Muscle layer of duodenum (tissue), 2 donors: ENCODE data around the gene ZNF30.

Source experiments
- H3K27ac ChIP-seq: one replicate; pipeline ENCODE4 v1.7.0; 2013; ENCODE audit warnings: mild to moderate bottlenecking, low read length
- H3K27me3 ChIP-seq: one replicate; pipeline ENCODE4 v1.7.0; 2013; ENCODE audit warnings: low read depth, mild to moderate bottlenecking, control low read depth, low read length
- H3K36me3 ChIP-seq, 2 donors: one replicate each; pipeline ENCODE4 v1.7.0; 2013; ENCODE audit warnings: low read length in 2 of 2, control low read depth in 1 of 2, mild to moderate bottlenecking in 1 of 2; ENCODE audit not compliant: insufficient read depth in 2 of 2, control insufficient read depth in 1 of 2
- H3K4me1 ChIP-seq, 2 donors: one replicate each; pipeline ENCODE4 v1.7.0; 2013; ENCODE audit warnings: low read length in 2 of 2, mild to moderate bottlenecking in 2 of 2, control low read depth in 1 of 2, moderate library complexity in 1 of 2; ENCODE audit not compliant: insufficient read depth in 2 of 2, control insufficient read depth in 1 of 2
- H3K4me3 ChIP-seq, 2 donors: one replicate each; pipeline ENCODE4 v1.7.0; 2013; ENCODE audit warnings: low read length in 2 of 2, low read depth in 1 of 2, mild to moderate bottlenecking in 1 of 2
- H3K9me3 ChIP-seq, 2 donors: one replicate each; pipeline ENCODE4 v1.7.0; 2013; ENCODE audit warnings: low read length in 2 of 2, control low read depth in 1 of 2, mild to moderate bottlenecking in 1 of 2; ENCODE audit not compliant: control insufficient read depth in 1 of 2
- donor health status: healthy.

Gene ZNF30

GRCh38 chr19:34972163-34972705 lies 45.5 kb downstream of the ZNF30 start:
- Histone ChIP-seq H3K27me3 (no peaks in the 10 kb centered on the region), H3K4me1 (peaks cover 0 to 4% of the 10 kb centered on the region in 2 donors), H3K36me3 (no peaks in the 10 kb centered on the region), H3K4me3 (no peak overlapping the region), H3K27ac (no peak overlapping the region), H3K9me3 (peaks cover 0 to 2% of the 10 kb centered on the region in 2 donors)

- no peaks in the 10 kb centered on the region for H3K36me3 ChIP-seq
- H3K4me3 ChIP-seq, result no peak overlapping the region
- H3K4me1 ChIP-seq, result peaks cover 0 to 4% of the 10 kb centered on the region in 2 donors
- H3K9me3 ChIP-seq, result peaks cover 0 to 2% of the 10 kb centered on the region in 2 donors
- no peak overlapping the region for H3K27ac ChIP-seq
- H3K27me3 ChIP-seq, result no peaks in the 10 kb centered on the region
These were observed 47.9 kb downstream of the ZNF30 start for GRCh38 chr19:34974646-34975045.

DNA sequence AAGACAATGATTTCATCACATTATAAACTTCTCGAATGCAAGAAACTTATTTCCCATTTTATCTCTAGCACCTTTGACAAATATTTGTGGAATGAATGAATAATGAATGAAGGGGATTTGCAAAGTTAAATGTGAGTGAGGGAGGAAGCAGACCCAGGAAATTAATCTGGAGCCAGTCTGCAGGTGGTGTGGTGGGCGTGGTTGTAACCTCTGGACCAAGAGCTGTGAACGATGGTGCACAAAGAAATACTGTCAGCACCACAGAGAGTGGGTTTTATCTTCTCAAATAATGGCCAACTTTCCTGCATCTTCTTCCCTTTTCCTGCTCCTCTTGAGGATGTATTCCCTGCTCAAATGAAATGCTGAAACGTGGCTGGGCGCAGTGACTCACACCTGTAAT lies 48.4 kb downstream of the ZNF30 start:
- Histone ChIP-seq H3K27me3 (no peaks in the 10 kb centered on the region), H3K4me1 (peaks cover 0 to 4% of the 10 kb centered on the region in 2 donors), H3K9me3 (peaks cover 0 to 2% of the 10 kb centered on the region in 2 donors), H3K4me3 (no peak overlapping the region), H3K36me3 (no peaks in the 10 kb centered on the region), H3K27ac (no peak overlapping the region)

DNA sequence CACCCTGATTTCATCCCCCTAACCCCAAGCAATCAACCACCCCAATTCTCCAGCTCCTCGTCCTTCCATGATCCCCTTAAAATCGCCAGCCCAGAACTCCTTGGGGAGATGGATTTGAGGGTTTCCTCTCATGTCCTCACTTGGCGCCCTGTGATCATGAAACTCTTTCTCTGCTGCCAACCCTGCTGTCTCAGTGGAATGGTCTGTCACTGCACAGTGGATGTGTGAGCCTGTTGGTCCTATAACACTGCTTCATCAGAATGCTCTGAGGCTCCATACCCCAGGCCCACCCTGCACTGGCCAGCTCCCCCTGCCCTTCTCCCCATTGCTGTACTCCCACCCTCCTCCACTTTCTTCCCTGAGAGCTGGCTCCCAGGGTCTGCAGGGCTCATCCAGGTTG lies 49.9 kb downstream of the ZNF30 start:
- no peaks in the 10 kb centered on the region for H3K36me3 ChIP-seq
- no peak overlapping the region for H3K27ac ChIP-seq
- no peaks in the 10 kb centered on the region for H3K27me3 ChIP-seq
- H3K9me3 ChIP-seq, result peaks cover 0 to 2% of the 10 kb centered on the region in 2 donors
- peaks cover 0 to 4% of the 10 kb centered on the region in 2 donors for H3K4me1 ChIP-seq
- H3K4me3 ChIP-seq, result no peak overlapping the region

DNA sequence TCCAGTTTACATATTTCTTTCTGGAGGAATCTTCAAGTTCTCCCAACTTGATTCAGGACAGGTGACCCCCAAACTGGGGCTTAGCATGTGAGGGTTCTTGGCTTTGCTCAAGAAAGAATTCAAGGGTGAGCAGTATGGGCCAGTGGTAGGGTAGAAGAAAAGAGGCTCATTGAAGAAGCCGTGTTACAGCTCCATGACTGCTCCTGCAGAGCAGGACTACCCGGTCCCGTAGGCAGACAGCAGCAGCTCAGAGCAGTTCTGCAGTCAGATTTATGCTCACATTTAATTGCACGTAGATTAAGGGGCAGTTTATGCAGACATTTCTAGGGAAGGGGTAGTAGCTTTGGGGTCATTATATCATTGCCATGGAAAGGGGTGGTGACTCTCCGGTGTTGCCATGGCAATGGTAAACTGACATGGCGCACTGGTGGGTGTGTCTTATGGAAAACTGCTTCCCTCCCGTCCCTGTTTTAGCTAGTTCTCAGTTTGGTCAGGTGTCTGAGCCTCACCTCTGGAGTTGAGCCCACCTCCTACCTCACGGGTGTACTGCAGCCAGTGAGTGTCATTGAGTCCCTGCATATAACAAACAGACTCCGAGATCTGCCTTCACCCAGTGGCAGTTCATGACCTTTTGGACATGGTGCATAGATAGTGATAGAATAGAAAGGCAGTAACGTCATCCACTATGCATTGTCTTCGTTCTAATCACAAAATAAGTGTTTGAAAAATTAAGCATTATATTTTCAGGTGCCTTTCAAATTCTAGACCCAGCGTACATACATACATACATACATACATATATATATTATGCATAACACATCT lies 53.3 kb downstream of the ZNF30 start:
- H3K4me3 ChIP-seq, result no peak overlapping the region
- H3K27ac ChIP-seq, result no peak overlapping the region
- H3K27me3 ChIP-seq, result no peaks in the 10 kb centered on the region
- peaks cover 0 to 2% of the 10 kb centered on the region in 2 donors for H3K9me3 ChIP-seq
- H3K36me3 ChIP-seq, result no peaks in the 10 kb centered on the region
- no peaks in the 10 kb centered on the region for H3K4me1 ChIP-seq

GRCh38 chr19:34982275-34982674 lies 55.6 kb downstream of the ZNF30 start:
- H3K27me3 ChIP-seq, result no peaks in the 10 kb centered on the region
- H3K4me3 ChIP-seq, result no peak overlapping the region
- H3K4me1 ChIP-seq, result no peaks in the 10 kb centered on the region
- no peaks in the 10 kb centered on the region for H3K9me3 ChIP-seq
- H3K36me3 ChIP-seq, result no peaks in the 10 kb centered on the region
- no peak overlapping the region for H3K27ac ChIP-seq

- no peaks in the 10 kb centered on the region for H3K27me3 ChIP-seq
- H3K9me3 ChIP-seq, result no peaks in the 10 kb centered on the region
- H3K4me1 ChIP-seq, result no peaks in the 10 kb centered on the region
- H3K27ac ChIP-seq, result no peak overlapping the region
- H3K36me3 ChIP-seq, result no peaks in the 10 kb centered on the region
- no peak overlapping the region for H3K4me3 ChIP-seq
These were observed 57.1 kb downstream of the ZNF30 start for GRCh38 chr19:34983786-34984185.

DNA sequence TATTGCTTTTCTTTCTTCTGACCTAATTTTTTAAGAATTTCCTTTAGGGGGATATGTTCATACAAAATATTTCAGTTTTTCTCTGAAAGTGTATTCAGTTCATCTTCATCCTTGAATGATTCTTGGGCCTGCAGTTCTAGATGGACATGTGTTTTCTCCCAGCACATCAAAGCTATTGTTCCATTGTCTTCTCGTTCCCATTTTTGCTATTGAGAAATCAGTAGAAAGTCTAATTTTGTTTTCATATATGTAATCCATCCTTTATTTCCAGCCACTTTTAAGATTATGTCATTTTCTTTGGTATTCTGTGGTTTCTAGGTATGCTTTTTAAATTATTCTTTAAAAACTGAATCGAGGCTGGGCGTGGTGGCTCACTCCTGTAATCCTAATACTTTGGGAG lies 57.6 kb downstream of the ZNF30 start:
- H3K36me3 ChIP-seq, result no peaks in the 10 kb centered on the region
- H3K27ac ChIP-seq, result no peak overlapping the region
- no peaks in the 10 kb centered on the region for H3K27me3 ChIP-seq
- H3K9me3 ChIP-seq, result no peaks in the 10 kb centered on the region
- no peaks in the 10 kb centered on the region for H3K4me1 ChIP-seq
- no peak overlapping the region for H3K4me3 ChIP-seq

GRCh38 chr19:34985249-34986022 lies 58.7 kb downstream of the ZNF30 start:
- Histone ChIP-seq H3K4me1 (no peaks in the 10 kb centered on the region), H3K4me3 (no peak overlapping the region), H3K27me3 (no peaks in the 10 kb centered on the region), H3K27ac (no peak overlapping the region), H3K36me3 (no peaks in the 10 kb centered on the region), H3K9me3 (no peaks in the 10 kb centered on the region)

GRCh38 chr19:34988119-34988518 lies 61.4 kb downstream of the ZNF30 start:
- no peaks in the 10 kb centered on the region for H3K9me3 ChIP-seq

DNA sequence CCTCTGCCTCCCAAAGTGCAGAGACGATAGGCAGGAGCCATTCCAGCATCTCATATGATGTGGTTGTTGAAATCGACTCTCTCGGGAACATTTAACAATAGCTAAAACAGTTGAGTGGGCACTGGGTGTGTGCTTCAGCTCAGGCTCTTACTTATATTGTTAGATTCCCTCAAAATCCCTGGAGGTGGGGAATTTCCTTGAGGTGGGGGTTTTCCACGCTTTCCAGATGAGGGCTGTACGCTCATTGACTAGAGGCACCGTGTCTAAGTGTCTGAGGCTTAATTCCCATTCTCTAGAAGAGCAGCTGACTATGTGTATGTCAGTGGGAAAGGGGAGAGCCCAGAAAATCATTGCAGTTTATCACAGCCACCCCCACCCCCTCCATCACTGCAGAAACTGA lies 62.6 kb downstream of the ZNF30 start:
- H3K4me1 ChIP-seq, result no peaks in the 10 kb centered on the region
- H3K4me3 ChIP-seq, result no peak overlapping the region
- no peaks in the 10 kb centered on the region for H3K36me3 ChIP-seq
- no peaks in the 10 kb centered on the region for H3K9me3 ChIP-seq
- no peaks in the 10 kb centered on the region for H3K27me3 ChIP-seq
- no peak overlapping the region for H3K27ac ChIP-seq

More at GRCh38 chr19:34988119-34988518, 61.4 kb downstream of the ZNF30 start:
- H3K4me3 ChIP-seq, result no peak overlapping the region
- H3K4me1 ChIP-seq, result no peaks in the 10 kb centered on the region
- no peak overlapping the region for H3K27ac ChIP-seq
- H3K27me3 ChIP-seq, result no peaks in the 10 kb centered on the region
- H3K36me3 ChIP-seq, result no peaks in the 10 kb centered on the region
